Left ventricle myocardium inferior (tissue), 1 donor: ENCODE data around the gene RAD50. TPM values are rescaled to one million over a fixed set of nuclear protein-coding genes. Genes with fewer than 3 reads are reported as not detected.
"Not testable (repeated sequence)": the region's sequence is repeated elsewhere in the genome, so short reads cannot be mapped to it uniquely, and the experiment has no call there.

Source experiments
- DNase-seq: peaks from one replicate; pipeline ENCODE4 v3.0.0-alpha.2; 2020
- H3K27ac ChIP-seq: fragments of 200-600 bp; replicated peaks from 2 replicates; pipeline ENCODE4 v1.8.0; 2021
- H3K27me3 ChIP-seq: fragments of 200-600 bp; 2 replicates; pipeline ENCODE4 v1.8.0; 2021; ENCODE audit warnings: low read depth
- H3K36me3 ChIP-seq: fragments of 200-600 bp; 2 replicates; pipeline ENCODE4 v1.8.0; 2021
- H3K4me1 ChIP-seq: fragments of 200-600 bp; 2 replicates; pipeline ENCODE4 v1.8.0; 2021
- H3K4me3 ChIP-seq: fragments of 200-600 bp; 2 replicates; pipeline ENCODE4 v1.8.0; 2021; ENCODE audit warnings: mild to moderate bottlenecking, moderate library complexity
- H3K9me3 ChIP-seq: fragments of 200-600 bp; replicated peaks from 2 replicates; pipeline ENCODE4 v1.8.0; 2021
- intact Hi-C: fragments of 100-400 bp; cut with micrococcal nuclease; formaldehyde crosslinking; loops from one replicate; pipeline ENCODE4 v1.11.0; 2022
- total RNA-seq: library from RNA; stranded (reverse); fragmentation: NEBNext Ultra II Directional; extraction: Animal tissue kit (Norgen Biotek cat#: 25700); gene quantifications from one replicate; pipeline ENCODE4 v1.2.1, GENCODE V29; 2021
- TF ChIP-seq, protein P1 (sequence below): fragments of 200-600 bp; IDR thresholded peaks from 2 replicates; pipeline ENCODE4 v1.8.0; 2021; ENCODE audit warnings: antibody characterized with exemption, mild to moderate bottlenecking, borderline replicate concordance
- donor health status: DM: no; HTN: yes; CAD: no; lungs with severe emphysema.

RAD50 gene
- total RNA-seq, 1 donor from 2014 or later, result 33.4 TPM

DNA sequence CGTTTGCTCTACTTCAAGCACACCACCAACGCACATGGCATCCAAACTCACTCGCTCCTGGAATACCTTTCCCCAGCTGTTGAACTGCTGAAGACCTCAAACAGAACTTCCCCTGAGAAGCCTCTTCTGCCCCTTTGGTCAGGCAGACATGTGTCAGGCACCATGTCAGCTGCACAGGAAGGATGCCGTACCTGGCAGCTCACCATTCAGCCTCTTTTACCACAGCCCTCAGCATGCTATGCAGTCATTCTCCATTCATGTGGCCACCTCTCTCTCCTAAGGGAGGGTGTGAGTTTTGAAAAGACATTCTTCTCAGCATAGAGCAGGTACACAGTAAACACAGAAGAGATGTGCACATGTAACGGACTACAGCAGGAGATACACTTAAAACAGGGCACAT, 131.2 kb downstream of the RAD50 start:
- H3K36me3 ChIP-seq, result peaks cover 9% of the 10 kb centered on the region
- no peaks in the 10 kb centered on the region for H3K27me3 ChIP-seq
- no peak overlapping the region for H3K27ac ChIP-seq
- TF ChIP-seq, protein P1, sequence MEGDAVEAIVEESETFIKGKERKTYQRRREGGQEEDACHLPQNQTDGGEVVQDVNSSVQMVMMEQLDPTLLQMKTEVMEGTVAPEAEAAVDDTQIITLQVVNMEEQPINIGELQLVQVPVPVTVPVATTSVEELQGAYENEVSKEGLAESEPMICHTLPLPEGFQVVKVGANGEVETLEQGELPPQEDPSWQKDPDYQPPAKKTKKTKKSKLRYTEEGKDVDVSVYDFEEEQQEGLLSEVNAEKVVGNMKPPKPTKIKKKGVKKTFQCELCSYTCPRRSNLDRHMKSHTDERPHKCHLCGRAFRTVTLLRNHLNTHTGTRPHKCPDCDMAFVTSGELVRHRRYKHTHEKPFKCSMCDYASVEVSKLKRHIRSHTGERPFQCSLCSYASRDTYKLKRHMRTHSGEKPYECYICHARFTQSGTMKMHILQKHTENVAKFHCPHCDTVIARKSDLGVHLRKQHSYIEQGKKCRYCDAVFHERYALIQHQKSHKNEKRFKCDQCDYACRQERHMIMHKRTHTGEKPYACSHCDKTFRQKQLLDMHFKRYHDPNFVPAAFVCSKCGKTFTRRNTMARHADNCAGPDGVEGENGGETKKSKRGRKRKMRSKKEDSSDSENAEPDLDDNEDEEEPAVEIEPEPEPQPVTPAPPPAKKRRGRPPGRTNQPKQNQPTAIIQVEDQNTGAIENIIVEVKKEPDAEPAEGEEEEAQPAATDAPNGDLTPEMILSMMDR, result no peak
- no peak overlapping the region for H3K4me3 ChIP-seq
- no peaks in the 10 kb centered on the region for H3K4me1 ChIP-seq
- no peak for DNase-seq
- no peaks in the 10 kb centered on the region for H3K9me3 ChIP-seq
- intact Hi-C loops, result no loop called here

DNA sequence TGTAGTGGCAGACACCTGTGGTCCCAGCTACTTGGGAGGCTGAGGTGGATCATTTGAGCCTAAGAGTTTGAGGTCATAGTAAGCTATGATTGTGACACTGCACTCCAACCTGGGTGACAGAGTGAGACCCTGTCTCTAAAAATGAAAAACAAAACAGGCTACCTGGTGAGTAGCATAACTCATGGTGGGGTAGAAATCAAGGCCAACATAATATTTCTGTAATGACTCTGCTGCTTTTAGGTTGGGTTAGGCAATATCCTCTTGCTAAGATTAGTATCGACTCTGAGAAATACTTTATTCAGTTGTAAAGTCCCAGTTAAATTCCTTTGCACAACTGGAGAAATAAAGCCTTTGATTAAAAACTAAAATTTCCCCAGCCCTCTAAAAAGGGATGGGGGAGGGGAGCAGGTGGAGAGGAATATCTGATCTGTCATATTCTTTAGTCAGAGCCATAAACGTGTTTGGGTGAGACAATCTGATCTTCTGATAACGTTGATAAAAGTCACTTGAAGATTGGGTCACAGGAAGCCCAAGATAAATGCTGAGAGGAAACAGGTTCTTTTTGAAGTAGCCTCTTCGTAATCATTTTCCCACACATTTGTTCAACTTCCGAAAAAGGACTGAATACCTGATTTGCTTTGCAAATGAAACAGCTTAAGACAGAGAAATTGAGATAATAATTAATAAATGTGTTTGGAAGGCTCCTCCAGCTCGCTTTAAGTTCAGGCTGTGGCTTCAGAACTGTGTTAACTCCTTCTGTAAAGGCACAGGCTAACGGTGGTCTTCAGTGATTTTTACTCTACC, 132.0 kb downstream of the RAD50 start:
- no peak overlapping the region for H3K4me3 ChIP-seq
- H3K9me3 ChIP-seq, result no peaks in the 10 kb centered on the region
- TF ChIP-seq, protein P1, result no peak
- no peaks in the 10 kb centered on the region for H3K4me1 ChIP-seq
- peaks cover 13% of the 10 kb centered on the region for H3K36me3 ChIP-seq
- intact Hi-C loops, result no loop called here
- DNase-seq, result no peak
- no peaks in the 10 kb centered on the region for H3K27me3 ChIP-seq
- H3K27ac ChIP-seq, result no peak overlapping the region

DNA sequence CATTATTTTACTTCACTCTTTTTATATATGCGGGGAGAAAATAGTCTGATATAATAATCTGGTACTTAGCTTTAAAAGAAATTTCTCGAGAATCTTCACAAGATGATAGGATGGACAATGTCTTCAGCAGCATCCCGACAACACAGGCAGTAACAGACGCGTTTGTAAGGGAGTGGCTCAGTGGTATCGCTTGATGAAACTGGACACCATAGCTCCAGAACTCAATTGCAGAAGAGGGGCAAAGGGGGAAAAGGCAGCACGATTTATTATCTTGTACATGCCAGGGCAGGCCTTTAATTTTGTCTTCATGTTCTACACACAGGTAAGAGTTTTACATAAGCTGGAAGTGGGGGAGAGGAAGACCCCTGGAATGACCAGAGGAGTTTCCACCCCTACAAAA, 132.7 kb downstream of the RAD50 start:
- Histone ChIP-seq H3K4me1 (no peaks in the 10 kb centered on the region), H3K27ac (no peak overlapping the region), H3K4me3 (no peak overlapping the region), H3K9me3 (no peaks in the 10 kb centered on the region), H3K27me3 (no peaks in the 10 kb centered on the region), H3K36me3 (peaks cover 15% of the 10 kb centered on the region)
- intact Hi-C loops, result no loop called here
- DNase-seq, result no peak
- TF ChIP-seq, protein P1, result no peak

DNA sequence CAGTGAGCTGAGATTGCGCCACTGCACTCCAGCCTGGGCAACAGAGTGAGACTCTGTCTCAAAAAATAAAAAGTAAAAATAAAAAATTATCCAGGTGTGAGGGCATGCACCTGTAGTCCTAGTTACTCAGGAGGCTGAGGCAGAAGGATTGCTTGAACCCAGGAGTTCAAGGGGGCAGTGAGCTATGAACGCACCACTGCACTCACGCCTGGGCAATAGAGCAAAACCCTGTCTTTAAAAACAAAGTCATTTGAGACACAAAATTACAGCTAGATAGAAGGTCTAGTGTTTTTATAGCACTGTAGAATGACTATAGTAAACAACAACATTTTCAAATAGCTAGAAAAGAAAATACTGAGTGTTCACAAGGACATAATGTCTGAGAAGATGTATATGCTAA, 133.4 kb downstream of the RAD50 start:
- no peaks in the 10 kb centered on the region for H3K4me1 ChIP-seq
- no peak overlapping the region for H3K4me3 ChIP-seq
- no peak for DNase-seq
- TF ChIP-seq, protein P1, result no peak
- no peak overlapping the region for H3K27ac ChIP-seq
- intact Hi-C loops, result no loop called here
- no peaks in the 10 kb centered on the region for H3K9me3 ChIP-seq
- H3K27me3 ChIP-seq, result no peaks in the 10 kb centered on the region
- H3K36me3 ChIP-seq, result peaks cover 18% of the 10 kb centered on the region

DNA sequence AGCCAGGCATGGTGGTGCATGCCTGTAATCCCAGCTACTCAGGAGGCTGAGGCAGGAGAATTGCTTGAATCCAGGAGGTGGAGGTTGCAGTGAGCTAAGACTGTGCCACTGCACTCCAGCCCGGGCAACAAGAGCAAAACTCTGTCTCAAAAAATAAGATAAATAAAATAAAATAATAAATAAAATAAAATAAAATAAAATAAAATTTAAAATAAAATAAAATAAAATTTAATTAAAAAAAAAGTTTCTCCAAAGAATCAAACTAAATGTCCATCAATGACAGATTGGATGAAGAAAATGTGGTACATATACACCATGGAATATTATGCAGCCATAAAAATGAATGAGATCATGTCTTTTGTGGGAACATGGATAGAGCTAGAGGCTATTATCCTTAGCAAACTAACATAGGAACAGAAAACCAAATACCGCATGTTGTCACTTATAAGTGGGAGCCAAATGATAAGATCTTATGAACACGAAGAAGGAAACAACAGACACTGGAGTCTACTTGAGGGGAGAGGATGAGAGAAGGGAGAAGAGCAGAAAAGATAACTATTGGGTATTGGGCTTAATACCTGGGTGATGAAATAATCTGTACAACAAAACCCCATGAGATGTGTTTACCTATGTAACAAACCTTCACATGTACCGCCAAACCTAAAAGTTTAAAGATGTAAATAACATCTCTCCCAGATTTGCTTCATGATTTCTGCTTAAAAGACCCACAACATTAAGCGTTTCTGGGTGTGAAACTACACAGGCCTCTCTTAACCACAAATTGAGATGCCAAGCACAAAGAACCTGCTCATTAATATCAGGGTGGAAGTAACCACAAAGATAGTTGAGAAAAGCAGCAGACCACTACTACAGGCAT, 135.2 kb downstream of the RAD50 start:
- H3K4me3 ChIP-seq, DNase-seq, H3K27me3 ChIP-seq, H3K4me1 ChIP-seq, H3K27ac ChIP-seq, H3K9me3 ChIP-seq, intact Hi-C loops: not testable (repeated sequence)
- peaks cover 35% of the 10 kb centered on the region for H3K36me3 ChIP-seq

DNA sequence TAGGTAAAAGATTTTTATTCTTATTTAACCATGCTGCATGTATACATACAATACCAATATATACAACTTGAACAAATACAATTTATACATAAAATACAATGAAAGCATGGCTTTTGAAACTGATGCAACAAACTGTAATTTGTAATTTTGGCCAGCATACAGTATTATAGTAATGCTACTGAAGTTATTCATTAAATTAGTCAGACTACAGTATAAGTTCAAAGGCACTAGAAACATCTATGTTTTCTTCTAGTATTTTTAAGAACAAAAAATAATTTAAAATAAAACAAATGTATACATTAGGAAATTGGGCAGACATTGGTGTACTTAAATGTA, 135.8 kb downstream of the RAD50 start:
- H3K4me1 ChIP-seq, result no peaks in the 10 kb centered on the region
- intact Hi-C loops, result no loop called here
- TF ChIP-seq, protein P1, result no peak

More for the DNA sequence above, 135.8 kb downstream of the RAD50 start:
- no peaks in the 10 kb centered on the region for H3K9me3 ChIP-seq
- H3K27me3 ChIP-seq, result no peaks in the 10 kb centered on the region
- H3K27ac ChIP-seq, result no peak overlapping the region
- no peak overlapping the region for H3K4me3 ChIP-seq
- no peak for DNase-seq
- peaks cover 40% of the 10 kb centered on the region for H3K36me3 ChIP-seq
